Left ventricle myocardium superior (tissue), 1 donor: ENCODE measurements around the gene NKX6-1. TPM values are rescaled to one million over a fixed set of nuclear protein-coding genes. Genes with fewer than 3 reads are reported as not detected.

Experiments used
- ATAC-seq: fragments of 200-7000 bp; cut with Tn5 transposase; one replicate; pipeline ENCODE4 v1.9.1; 2020; ENCODE audit warnings: mild to moderate bottlenecking, moderate library complexity
- DNase-seq: peaks from one replicate; pipeline ENCODE4 v3.0.0-alpha.2; 2020
- intact Hi-C: fragments of 100-400 bp; cut with micrococcal nuclease; formaldehyde crosslinking; loops from one replicate; pipeline ENCODE4 v1.11.0; 2022
- total RNA-seq: library from RNA; stranded (reverse); fragmentation: NEBNext Ultra II Directional; extraction: Animal tissue kit (Norgen Biotek cat#: 25700); gene quantifications from one replicate; pipeline ENCODE4 v1.2.1, GENCODE V29; 2021
- donor health status: DM: no; HTN: yes; CAD: no; lungs with severe emphysema.

The NKX6-1 gene
- total RNA-seq, 1 donor from 2014 or later, result not detected

GRCh38 chr4:84500386-84501201, 1.5 kb upstream of the NKX6-1 start:
- DNase-seq, result no peak
- intact Hi-C loops, result loop anchor here (10.0 kb wide), 1 partner anchor 856 kb away; no protein-coding TSS in a partner anchor
- no peak for ATAC-seq

GRCh38 chr4:84499624-84499982, 511 bp upstream of the NKX6-1 start:
- ATAC-seq (no peak), DNase-seq (no peak)
- intact Hi-C loops, result no loop called here

DNA sequence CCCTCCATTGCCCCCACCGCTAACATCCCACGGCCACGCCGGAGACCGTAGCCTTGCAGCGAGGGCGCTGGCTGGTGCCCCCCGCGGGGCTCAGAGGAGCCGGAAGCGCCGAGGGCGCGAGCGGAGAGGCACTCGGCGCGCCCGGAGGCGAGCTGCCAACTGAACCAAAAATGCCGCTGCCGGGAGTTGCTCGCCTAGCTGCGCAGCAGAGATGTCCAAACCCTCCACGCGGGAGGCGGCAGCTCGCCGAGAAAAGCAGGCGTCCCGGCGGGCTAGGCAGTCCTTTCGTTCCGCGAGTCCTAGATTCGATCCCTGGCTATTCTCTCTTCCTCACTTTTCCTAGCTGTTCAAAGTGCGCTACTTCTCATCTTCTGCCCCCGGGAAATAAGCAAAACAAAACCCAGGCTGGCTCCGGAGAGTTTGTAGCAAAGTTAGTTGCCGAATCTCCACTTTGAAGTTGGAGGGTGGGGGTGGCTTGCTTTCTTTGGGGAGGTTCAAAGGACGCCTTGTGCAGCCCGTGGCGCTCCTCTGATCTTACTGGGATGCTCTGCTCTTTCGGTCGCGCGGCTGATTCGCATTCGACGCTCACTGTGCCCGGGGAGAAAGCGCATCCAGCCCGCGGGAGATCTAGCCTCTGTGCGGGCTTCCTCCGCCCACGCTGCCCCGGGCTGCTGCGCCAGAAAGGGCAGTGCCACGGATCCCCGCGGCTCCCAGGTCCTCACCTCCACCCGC, 723 bp downstream of the NKX6-1 start:
- ATAC-seq (peak; percentile 39), DNase-seq (peak; percentile 52)

DNA sequence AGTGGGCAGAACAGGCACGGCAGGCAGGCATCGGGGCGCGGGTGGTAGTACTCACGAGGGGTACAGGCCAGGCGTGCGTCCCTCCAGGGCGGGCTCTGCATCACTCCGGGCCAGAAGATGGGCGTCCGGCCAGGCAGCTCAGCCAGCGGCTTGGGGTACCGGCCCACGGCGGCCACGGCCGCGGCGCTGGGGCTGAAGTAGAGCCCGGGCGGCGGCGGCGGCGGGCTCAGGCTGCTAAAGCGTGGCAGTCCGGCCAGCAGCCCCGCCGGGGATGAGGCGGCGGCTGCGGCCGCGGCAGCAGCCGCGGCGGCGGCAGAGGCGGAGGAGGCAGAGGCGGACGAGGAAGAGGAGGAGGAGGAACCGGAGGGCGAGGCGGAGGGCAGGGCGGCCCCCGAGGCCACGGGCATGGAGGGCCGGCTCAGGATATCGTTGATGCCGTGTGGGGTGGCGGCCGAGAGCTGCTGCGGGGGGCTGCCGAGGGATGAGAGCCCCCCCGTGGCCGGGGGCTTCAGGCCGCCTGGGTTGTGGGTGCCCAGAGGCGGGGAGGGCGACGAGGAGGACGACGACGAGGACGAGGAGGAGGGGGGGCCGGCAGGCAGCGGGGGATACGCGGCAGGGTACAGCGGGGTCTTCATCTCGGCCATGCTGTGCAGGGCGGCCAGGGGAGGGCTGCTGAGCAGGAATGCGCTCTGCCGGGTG, 1.4 kb downstream of the NKX6-1 start:
- ATAC-seq, result no peak
- DNase-seq, result peak; percentile 30
- intact Hi-C loops, result no loop called here

More for the DNA sequence above, 723 bp downstream of the NKX6-1 start:
- intact Hi-C loops, result no loop called here

GRCh38 chr4:84496706-84497503, 2.2 kb downstream of the NKX6-1 start:
- intact Hi-C loops, result no loop called here
- DNase-seq, result no peak
- ATAC-seq, result no peak

- no peak for DNase-seq
- intact Hi-C loops, result no loop called here
- ATAC-seq, result no peak
These were observed 2.8 kb downstream of the NKX6-1 start for GRCh38 chr4:84496331-84496705.

DNA sequence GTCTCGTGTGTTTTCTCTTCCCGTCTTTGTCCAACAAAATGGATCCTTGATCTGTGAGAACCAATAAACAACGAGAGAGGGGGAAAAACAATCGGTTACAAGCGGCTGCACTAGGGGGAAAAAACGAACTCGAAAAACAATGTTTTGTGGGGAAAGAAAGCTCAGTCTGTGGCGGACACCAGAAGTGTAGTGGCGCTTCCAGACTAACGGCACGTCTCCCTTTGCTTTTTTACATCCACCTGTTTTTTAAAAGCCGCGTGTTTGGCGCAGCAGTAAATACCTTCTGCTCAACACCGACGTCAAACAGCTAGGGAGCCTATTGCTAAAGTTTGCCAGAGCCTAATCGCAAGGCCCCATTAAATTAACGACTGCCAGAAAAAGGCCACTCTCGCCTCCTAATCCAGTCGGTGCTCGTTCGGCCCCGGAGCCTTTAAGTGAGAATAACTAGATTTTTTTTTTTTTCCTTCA, 3.3 kb downstream of the NKX6-1 start:
- no peak for ATAC-seq
- intact Hi-C loops, result no loop called here

DNA sequence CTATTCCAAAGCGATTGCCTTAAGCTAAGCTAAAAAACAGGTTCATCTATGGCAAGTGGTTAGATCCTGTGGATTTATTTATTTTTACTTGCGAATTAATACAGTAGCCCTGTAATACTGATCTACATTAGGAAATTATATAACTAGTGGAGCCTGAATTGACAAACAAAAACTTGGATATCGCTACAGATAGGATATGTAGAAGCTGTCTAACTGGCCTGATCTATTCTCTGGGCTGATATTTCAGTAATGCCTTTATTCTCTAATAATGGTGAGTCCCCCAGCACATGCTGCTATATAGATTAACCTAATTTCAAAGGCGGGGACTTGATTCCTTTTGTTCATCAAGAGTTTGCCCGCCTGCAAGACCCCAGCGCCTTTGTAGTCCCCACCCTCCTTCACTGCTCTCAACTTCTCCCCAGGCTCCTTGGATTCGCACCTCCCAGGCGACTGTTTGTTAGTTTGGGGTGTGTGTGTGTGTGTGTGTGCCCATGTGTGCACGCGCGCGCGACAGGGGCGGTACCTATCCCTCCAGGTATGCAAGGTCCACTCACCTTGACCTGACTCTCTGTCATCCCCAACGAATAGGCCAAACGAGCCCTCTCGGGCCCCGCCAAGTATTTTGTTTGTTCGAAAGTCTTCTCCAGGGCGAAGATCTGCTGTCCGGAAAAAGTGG, 3.8 kb downstream of the NKX6-1 start:
- no peak for DNase-seq
- intact Hi-C loops, result no loop called here
- ATAC-seq, result no peak

More for the DNA sequence above, 3.3 kb downstream of the NKX6-1 start:
- DNase-seq, result no peak

DNA sequence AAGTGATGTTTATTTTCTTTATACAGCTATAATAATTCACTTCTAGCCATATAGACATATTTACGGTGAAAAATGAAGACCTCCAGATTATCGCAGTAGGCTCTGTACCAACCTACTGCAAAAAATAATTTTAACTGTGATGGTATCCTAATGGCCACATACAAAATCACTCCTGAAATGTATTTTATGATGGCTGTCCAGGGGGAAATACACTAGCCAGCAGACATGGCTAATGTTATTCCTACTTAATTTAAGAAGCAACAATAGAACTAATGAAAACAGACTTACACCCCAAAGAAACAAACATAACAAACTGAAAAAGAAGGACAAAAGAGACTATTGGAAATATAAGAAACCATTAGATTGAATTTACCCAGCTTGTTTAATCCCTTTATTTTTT, 4.6 kb downstream of the NKX6-1 start:
- DNase-seq, result no peak
- intact Hi-C loops, result no loop called here
- ATAC-seq, result no peak

- no peak for DNase-seq
- intact Hi-C loops, result no loop called here
- ATAC-seq, result no peak
These were observed 5.0 kb downstream of the NKX6-1 start for GRCh38 chr4:84494076-84494475.

DNA sequence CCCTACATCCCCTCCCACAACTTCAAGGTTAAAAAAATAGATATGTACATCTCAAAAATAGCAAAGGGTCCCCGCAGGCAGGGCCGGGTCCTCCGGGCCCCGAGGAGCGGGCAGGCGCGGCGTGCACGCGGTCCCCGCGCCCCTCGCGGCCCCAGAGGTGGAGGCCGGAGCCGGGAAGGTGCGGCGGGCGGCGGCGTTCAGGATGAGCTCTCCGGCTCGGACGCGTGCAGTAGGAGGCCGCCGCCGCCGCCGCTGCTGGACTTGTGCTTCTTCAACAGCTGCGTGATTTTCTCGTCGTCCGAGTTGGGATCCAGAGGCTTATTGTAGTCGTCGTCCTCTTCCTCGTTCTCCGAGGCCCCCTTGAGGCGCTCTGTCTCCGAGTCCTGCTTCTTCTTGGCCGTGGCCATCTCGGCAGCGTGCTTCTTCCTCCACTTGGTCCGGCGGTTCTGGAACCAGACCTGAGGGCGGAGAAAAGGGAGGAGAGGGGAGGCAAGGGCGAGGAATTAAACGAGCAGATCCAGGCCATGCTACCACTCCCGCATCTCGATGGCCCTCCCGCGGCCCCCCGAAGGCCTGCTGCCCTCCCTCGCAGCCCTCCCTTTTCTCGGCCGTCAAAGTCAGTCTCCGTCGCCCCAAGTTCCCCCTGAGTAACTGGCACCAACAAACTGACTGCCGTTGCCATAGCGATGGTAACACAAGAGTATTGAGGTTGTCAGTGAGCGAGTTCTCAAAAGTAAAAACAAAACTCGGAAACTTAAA, 5.8 kb downstream of the NKX6-1 start:
- ATAC-seq, result no peak
- intact Hi-C loops, result no loop called here
- DNase-seq, result peak; percentile 30

DNA sequence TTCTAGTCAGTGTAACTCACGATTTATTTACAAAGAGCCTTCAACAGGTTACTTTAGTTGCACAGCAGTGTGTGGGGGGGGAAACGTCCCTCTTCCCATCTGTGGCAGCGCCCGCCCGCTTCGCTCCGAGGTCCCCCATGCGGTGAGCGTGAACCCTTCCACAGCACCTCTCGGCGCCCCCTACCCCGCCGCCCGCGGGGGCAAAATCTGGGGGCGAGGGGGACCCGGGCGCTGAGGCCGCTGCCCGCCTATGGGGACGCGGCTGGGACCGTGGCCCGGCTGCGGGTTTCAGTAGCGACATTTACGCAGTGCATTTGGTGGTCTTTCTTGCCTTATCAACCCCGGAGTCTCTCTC, 6.4 kb downstream of the NKX6-1 start:
- ATAC-seq (no peak), DNase-seq (no peak)
- intact Hi-C loops, result no loop called here

DNA sequence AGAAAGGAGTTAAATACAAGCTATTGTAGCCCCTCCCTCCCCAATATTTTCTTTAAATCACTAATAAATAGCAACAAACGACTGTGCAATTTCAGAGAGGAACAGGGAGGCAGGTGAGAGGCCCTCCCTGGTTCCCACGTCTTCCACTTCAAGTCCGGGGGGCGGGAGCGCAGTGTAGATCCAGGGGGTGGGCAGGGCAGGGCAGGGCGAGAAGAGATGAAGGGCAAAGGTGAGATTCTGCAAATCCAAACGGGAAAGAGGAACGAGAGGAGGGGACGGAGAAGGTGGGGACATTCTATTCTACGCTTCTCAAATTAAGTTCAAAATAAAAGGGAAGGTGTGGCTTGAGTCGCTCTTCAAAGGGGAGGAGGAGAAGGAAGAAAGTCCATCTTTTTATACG, 6.8 kb downstream of the NKX6-1 start:
- intact Hi-C loops, result no loop called here
- DNase-seq (no peak), ATAC-seq (no peak)

GRCh38 chr4:84491481-84491880, 7.6 kb downstream of the NKX6-1 start:
- no peak for ATAC-seq
- DNase-seq, result no peak
- intact Hi-C loops, result no loop called here

DNA sequence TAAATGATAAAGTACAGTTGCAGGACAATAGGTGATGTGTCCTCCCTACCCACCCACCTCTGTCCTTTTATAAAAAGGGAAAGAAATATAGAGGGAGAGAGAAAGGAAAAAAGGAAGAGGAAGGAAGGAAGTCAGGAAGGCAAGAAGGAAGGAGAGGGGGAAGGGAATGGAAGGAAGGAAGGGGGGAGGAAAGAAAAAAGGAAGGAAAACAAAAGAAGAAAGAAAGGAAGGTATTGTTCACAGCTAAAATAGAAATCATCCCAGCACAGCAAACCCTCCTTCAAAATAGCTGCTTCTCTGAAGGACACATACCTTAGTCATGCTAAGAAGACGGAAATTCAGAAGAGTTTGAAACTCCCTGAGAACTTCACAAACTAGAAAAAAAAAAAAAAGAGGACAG, 8.4 kb downstream of the NKX6-1 start:
- intact Hi-C loops, result no loop called here

GRCh38 chr4:84484236-84484635, 14.9 kb downstream of the NKX6-1 start:
- DNase-seq, result no peak
- intact Hi-C loops, result no loop called here
- ATAC-seq, result no peak

More for the DNA sequence above, 8.4 kb downstream of the NKX6-1 start:
- DNase-seq (no peak), ATAC-seq (no peak)

- intact Hi-C loops, result no loop called here
- DNase-seq, result no peak
- ATAC-seq, result no peak
These were observed 15.4 kb downstream of the NKX6-1 start for GRCh38 chr4:84483688-84484087.
